Smooth muscle cell (in vitro differentiated cells): Measurements from ENCODE around the gene SMURF1. TPM values are rescaled to one million over a fixed set of nuclear protein-coding genes. Genes with fewer than 3 reads are reported as not detected.

ENCODE experiments used
- DNase-seq: peaks from one replicate; lab custom pipeline; 2025; ENCODE audit not compliant: unreplicated experiment; lab: John Stamatoyannopoulos, UW
- H2AFZ ChIP-seq: fragments of 200-600 bp; sonication (generic); 2 replicates; pipeline ENCODE4 v1.6.0; 2016; ENCODE audit warnings: antibody characterized with exemption, low read depth, mild to moderate bottlenecking
- H3F3A ChIP-seq: fragments of 200-600 bp; sonication (generic); 2 replicates; pipeline ENCODE4 v1.6.0; 2017; ENCODE audit warnings: antibody characterized with exemption, low read depth
- H3K27ac ChIP-seq: fragments of 200-600 bp; sonication (generic); 2 replicates; pipeline ENCODE4 v1.5.1; 2016; ENCODE audit warnings: low read depth, mild to moderate bottlenecking
- H3K27me3 ChIP-seq: fragments of 200-600 bp; sonication (generic); 2 replicates; pipeline ENCODE4 v1.6.1; 2016; ENCODE audit warnings: low read depth, mild to moderate bottlenecking
- H3K36me3 ChIP-seq: fragments of 200-600 bp; sonication (generic); 2 replicates; pipeline ENCODE4 v1.5.1; 2016; ENCODE audit warnings: low read depth
- H3K4me1 ChIP-seq: fragments of 200-600 bp; sonication (generic); 2 replicates; pipeline ENCODE4 v1.5.1; 2016; ENCODE audit warnings: low read depth
- H3K4me2 ChIP-seq: fragments of 200-600 bp; sonication (generic); 2 replicates; pipeline ENCODE4 v1.6.0; 2016; ENCODE audit warnings: mild to moderate bottlenecking
- H3K4me3 ChIP-seq: fragments of 200-600 bp; sonication (generic); 2 replicates; pipeline ENCODE4 v1.5.1; 2016; ENCODE audit warnings: mild to moderate bottlenecking
- H3K79me2 ChIP-seq: fragments of 200-600 bp; sonication (generic); 2 replicates; pipeline ENCODE4 v1.6.0; 2016; ENCODE audit warnings: low read depth, mild to moderate bottlenecking
- H3K9ac ChIP-seq: fragments of 200-600 bp; sonication (generic); 2 replicates; pipeline ENCODE4 v1.6.0; 2016; ENCODE audit warnings: low read depth
- H3K9me3 ChIP-seq: fragments of 200-600 bp; sonication (generic); replicated peaks from 2 replicates; pipeline ENCODE4 v1.5.1; 2016; ENCODE audit warnings: low read depth
- H4K20me1 ChIP-seq: fragments of 200-600 bp; sonication (generic); 2 replicates; pipeline ENCODE4 v1.6.0; 2016; ENCODE audit warnings: low read depth
- WGBS: methylation state at CpG from one replicate; pipeline ENCODE4 v1.1.7; 2016; ENCODE audit warnings: low lambda C conversion rate; 5-methylcytosine and 5-hydroxymethylcytosine counted together
- polyA plus RNA-seq: library from polyadenylated mRNA; unstranded; fragments of >200 nt; fragmentation: Nextera tagmentation; extraction: Ambion mirVana; gene quantifications from 2 replicates; pipeline ENCODE4 v1.2.1, GENCODE V29; 2016
- total RNA-seq: library from RNA; depleted of rRNA; stranded (reverse); fragments of >200 nt; gene quantifications from 2 replicates; pipeline ENCODE4 v1.2.3, GENCODE V29; 2014
- TF ChIP-seq, protein P1 (sequence below): fragments of 200-600 bp; sonication (generic); IDR thresholded peaks from 2 replicates; pipeline ENCODE4 v1.5.1; 2017; ENCODE audit warnings: borderline replicate concordance, mild to moderate bottlenecking, antibody characterized with exemption; ENCODE audit not compliant: insufficient read depth, poor library complexity, severe bottlenecking

Gene SMURF1
- total and polyA plus RNA-seq, 2 experiments from 2014 or later = 17.5 to 28.5 TPM

DNA sequence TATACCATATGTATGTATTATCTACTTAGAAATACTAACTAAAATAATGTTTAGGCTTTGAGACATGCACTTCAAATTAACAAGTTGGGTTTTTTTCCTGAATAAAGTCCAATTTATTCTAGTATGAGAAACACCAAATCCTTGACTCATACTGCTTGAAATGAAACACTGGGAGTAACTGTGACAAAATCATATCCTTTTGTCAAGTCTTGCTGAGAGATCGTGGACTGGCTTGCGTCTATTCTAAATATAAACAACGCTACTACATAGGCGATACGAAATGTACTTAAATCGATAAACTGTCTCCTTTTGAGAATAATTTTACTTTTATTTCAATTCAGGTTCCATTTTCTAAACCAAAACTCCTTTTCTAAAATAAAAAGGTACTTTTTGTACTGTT lies 16.3 kb downstream of the SMURF1 start:
- peak overlapping the region; percentile 13 for H3K9ac ChIP-seq
- no peaks in the 10 kb centered on the region for H3F3A ChIP-seq
- peaks cover 17% of the 10 kb centered on the region for H3K4me1 ChIP-seq
- no peaks in the 10 kb centered on the region for H3K9me3 ChIP-seq
- no peaks in the 10 kb centered on the region for H3K36me3 ChIP-seq
- no peak overlapping the region for H2AFZ ChIP-seq
- no peak for DNase-seq
- peaks cover 100% of the 10 kb centered on the region for H3K79me2 ChIP-seq
- peaks cover 98% of the 10 kb centered on the region for H4K20me1 ChIP-seq
- H3K4me3 ChIP-seq = no peak overlapping the region
- WGBS = 74% methylated on average over 6 of the region's 6 CpGs
- peak overlapping the region; percentile 79 for H3K27ac ChIP-seq
- TF ChIP-seq, protein P1, sequence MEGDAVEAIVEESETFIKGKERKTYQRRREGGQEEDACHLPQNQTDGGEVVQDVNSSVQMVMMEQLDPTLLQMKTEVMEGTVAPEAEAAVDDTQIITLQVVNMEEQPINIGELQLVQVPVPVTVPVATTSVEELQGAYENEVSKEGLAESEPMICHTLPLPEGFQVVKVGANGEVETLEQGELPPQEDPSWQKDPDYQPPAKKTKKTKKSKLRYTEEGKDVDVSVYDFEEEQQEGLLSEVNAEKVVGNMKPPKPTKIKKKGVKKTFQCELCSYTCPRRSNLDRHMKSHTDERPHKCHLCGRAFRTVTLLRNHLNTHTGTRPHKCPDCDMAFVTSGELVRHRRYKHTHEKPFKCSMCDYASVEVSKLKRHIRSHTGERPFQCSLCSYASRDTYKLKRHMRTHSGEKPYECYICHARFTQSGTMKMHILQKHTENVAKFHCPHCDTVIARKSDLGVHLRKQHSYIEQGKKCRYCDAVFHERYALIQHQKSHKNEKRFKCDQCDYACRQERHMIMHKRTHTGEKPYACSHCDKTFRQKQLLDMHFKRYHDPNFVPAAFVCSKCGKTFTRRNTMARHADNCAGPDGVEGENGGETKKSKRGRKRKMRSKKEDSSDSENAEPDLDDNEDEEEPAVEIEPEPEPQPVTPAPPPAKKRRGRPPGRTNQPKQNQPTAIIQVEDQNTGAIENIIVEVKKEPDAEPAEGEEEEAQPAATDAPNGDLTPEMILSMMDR = no peak
- no peaks in the 10 kb centered on the region for H3K27me3 ChIP-seq
- H3K4me2 ChIP-seq = peak overlapping the region; percentile 59

DNA sequence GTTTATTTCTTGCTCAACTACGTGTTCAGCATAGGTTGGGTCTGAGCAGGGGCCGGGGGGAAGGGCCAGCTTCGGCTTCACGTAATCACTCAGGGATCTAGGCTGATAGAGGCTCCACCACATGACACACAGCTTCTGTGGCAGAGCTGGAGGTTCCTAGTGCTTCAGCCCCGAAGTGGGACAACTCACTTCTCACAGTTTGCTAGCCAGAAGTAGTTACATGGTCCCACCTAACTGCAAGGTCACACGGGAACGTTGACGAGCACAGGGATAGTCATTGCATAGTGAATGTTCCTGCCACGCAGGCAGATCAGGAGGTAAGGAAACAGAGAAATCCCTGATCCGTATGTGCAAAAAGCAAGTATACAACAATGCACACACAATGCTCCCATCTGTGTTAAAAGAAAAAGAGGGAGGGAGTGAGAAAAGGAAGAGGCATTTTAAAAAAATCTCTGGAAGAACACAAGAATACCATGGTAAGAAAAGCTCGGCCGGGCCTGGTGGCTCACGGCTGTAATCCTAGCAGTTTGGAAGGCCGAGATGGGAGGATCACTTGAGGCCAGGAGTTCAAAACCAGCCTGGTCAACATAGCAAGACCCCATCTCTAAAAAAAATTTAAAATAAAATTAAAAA lies 16.9 kb downstream of the SMURF1 start:
- TF ChIP-seq, protein P1 = no peak
- H3F3A ChIP-seq = no peaks in the 10 kb centered on the region
- no peaks in the 10 kb centered on the region for H3K36me3 ChIP-seq
- peak overlapping the region; percentile 59 for H3K4me2 ChIP-seq
- H3K4me1 ChIP-seq = peaks cover 17% of the 10 kb centered on the region
- H3K9me3 ChIP-seq = no peaks in the 10 kb centered on the region
- H4K20me1 ChIP-seq = peaks cover 93% of the 10 kb centered on the region
- WGBS = 61% methylated on average over 14 of the region's 14 CpGs
- H3K79me2 ChIP-seq = peaks cover 100% of the 10 kb centered on the region
- no peak for DNase-seq
- no peaks in the 10 kb centered on the region for H3K27me3 ChIP-seq
- no peak overlapping the region for H2AFZ ChIP-seq
- H3K9ac ChIP-seq = peak overlapping the region; percentile 13
- peak overlapping the region; percentile 79 for H3K27ac ChIP-seq
- no peak overlapping the region for H3K4me3 ChIP-seq

DNA sequence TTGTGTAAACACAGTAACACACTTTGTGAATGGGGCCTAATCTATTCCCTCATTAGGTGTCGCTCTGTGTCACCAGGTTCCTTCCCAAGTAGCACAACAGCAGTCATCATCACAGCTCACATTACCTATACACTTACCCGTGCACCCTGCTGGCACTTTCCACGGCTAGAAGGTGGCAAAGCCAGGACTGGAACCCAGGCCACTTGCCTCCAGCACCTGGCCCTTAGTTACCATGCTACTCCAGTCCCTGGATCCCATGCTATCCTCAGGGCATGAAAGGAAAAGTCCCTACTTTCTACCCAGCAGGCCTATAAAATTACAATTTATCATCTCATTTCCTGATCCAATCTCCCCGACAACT lies 18.4 kb downstream of the SMURF1 start:
- Histone ChIP-seq H4K20me1 (peaks cover 90% of the 10 kb centered on the region), H3K27ac (no peak overlapping the region)

More for the DNA sequence above, 18.4 kb downstream of the SMURF1 start:
- Histone ChIP-seq H3K27me3 (no peaks in the 10 kb centered on the region), H3F3A (no peaks in the 10 kb centered on the region), H3K79me2 (peaks cover 100% of the 10 kb centered on the region), H3K4me2 (no peak overlapping the region), H3K36me3 (no peaks in the 10 kb centered on the region), H3K9ac (no peak overlapping the region), H3K9me3 (no peaks in the 10 kb centered on the region), H2AFZ (no peak overlapping the region), H3K4me1 (peaks cover 19% of the 10 kb centered on the region), H3K4me3 (no peak overlapping the region)
- TF ChIP-seq, protein P1 = no peak
- 93% methylated on average over 4 of the region's 4 CpGs for WGBS
- DNase-seq = no peak
